Skeletal muscle cell (primary cell): Measurements from ENCODE around the gene MAPK7.

Experiments
- DNase-seq: peaks from one replicate; pipeline ENCODE4 v3.0.0-alpha.2; 2010; ENCODE audit warnings: low read depth
- H3K4me3 ChIP-seq: 2 replicates; pipeline ENCODE4 v1.5.1; 2011; ENCODE audit warnings: low read depth, mild to moderate bottlenecking, control low read depth, low read length, moderate library complexity

Gene MAPK7

GRCh38 chr17:19410875-19411620 is 32.8 kb downstream of the MAPK7 start, which contains the start of gene RNF112:
TSS of gene RNF112 (plus strand) at chr17:19411232. CDS start at chr17:19411409, 177 bp downstream.
- H3K4me3 ChIP-seq: peak within 1 kb of the TSS; percentile 34
- DNase-seq: no peak

- DNase-seq: no peak
- H3K4me3 ChIP-seq: peak overlapping the region; percentile 27
Observed at GRCh38 chr17:19411631-19412030, 33.3 kb downstream of the MAPK7 start.

- H3K4me3 ChIP-seq: no peak overlapping the region
Observed at GRCh38 chr17:19412510-19412909, 34.2 kb downstream of the MAPK7 start.

GRCh38 chr17:19412984-19413383 is 34.7 kb downstream of the MAPK7 start:
- DNase-seq: no peak

More at GRCh38 chr17:19412510-19412909, 34.2 kb downstream of the MAPK7 start:
- no peak for DNase-seq

GRCh38 chr17:19413761-19414160 is 35.5 kb downstream of the MAPK7 start:
- H3K4me3 ChIP-seq: no peak overlapping the region
- no peak for DNase-seq

More at GRCh38 chr17:19412984-19413383, 34.7 kb downstream of the MAPK7 start:
- no peak overlapping the region for H3K4me3 ChIP-seq

- DNase-seq: no peak
- no peak overlapping the region for H3K4me3 ChIP-seq
Observed at GRCh38 chr17:19414396-19415280, 36.3 kb downstream of the MAPK7 start.

GRCh38 chr17:19415311-19415710 is 37.0 kb downstream of the MAPK7 start:
- H3K4me3 ChIP-seq: no peak overlapping the region
- DNase-seq: no peak

GRCh38 chr17:19415806-19416775 is 37.8 kb downstream of the MAPK7 start:
- H3K4me3 ChIP-seq: no peak overlapping the region
- DNase-seq: no peak

GRCh38 chr17:19417611-19418010 is 39.3 kb downstream of the MAPK7 start:
- no peak for DNase-seq
- H3K4me3 ChIP-seq: no peak overlapping the region

GRCh38 chr17:19418251-19418992 is 40.1 kb downstream of the MAPK7 start:
- no peak for DNase-seq
- no peak overlapping the region for H3K4me3 ChIP-seq

- no peak overlapping the region for H3K4me3 ChIP-seq
- DNase-seq: no peak
Observed at GRCh38 chr17:19421219-19421618, 42.9 kb downstream of the MAPK7 start.

GRCh38 chr17:19421926-19422325 is 43.6 kb downstream of the MAPK7 start:
- no peak for DNase-seq
- H3K4me3 ChIP-seq: no peak overlapping the region

GRCh38 chr17:19424934-19425868 is 46.9 kb downstream of the MAPK7 start:
- no peak overlapping the region for H3K4me3 ChIP-seq
- DNase-seq: no peak

- DNase-seq: no peak
Observed at GRCh38 chr17:19426631-19427030, 48.3 kb downstream of the MAPK7 start.

GRCh38 chr17:19431691-19432090 is 53.4 kb downstream of the MAPK7 start:
- H3K4me3 ChIP-seq: no peak overlapping the region
- no peak for DNase-seq

More at GRCh38 chr17:19426631-19427030, 48.3 kb downstream of the MAPK7 start:
- no peak overlapping the region for H3K4me3 ChIP-seq
